Measurements from ENCODE around the gene C16orf46. TPM values are rescaled to one million over a fixed set of nuclear protein-coding genes. Genes with fewer than 3 reads are reported as not detected.

Gene C16orf46
- total RNA-seq, 2 donors from 2014 or later = 0.54 TPM; not detected in 1

DNA sequence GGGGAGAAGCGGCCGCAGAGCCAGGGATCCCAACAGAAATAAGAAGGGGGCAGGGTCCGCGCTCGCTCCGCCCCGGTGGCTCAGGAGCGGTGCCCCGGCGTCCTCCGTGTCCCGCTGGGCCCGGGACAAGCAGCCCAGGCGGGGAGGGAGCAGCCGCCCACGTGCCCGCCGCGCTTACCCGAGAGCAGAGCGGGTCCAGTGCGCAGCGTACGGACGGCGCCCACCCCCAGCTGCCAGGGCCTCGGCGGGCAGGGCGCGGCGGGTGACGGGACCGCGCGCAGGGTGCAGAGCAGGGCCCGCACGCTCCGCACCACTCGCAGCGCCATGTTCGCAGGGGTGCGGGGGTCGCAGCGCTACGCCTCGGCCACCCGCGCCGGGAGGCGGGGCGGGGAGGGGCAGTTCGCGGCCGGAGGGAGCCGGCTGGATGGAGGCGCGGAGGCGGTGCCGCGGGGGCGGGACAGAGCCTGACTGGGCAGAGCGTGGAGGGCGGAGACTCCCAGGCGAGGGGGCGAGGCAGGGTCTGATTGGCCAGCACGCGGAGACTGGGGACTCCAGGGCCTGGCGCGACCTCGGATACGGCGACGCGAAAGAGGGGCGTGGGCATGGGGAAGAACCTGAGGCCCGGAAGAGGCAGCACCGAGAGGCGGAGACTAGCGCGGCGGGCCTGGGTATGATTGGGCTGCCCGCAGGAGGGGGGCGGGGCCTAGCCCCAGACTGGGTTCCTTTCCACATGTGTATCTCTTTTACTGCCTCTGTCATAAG is 19.1 kb upstream of the C16orf46 start, which contains the start of gene GCSH:
TSS of gene GCSH (minus strand) at position 443 of the 762 bp plus-strand sequence. CDS start at position 326, 117 bp downstream.
- Mint-ChIP-seq H3K27me3 (no peaks in the 10 kb centered on the region), H3K4me3 (peak within 1 kb of the TSS; percentile 68), H3K4me1 (peaks cover 6% of the 10 kb centered on the region), H3K36me3 (ENCODE audit: low read depth) (no peaks in the 10 kb centered on the region), H3K27ac (peak within 1 kb of the TSS; percentile 15), H3K9me3 (peaks cover 5% of the 10 kb centered on the region)
- ATAC-seq (replicated peaks) = peak; percentile 99

DNA sequence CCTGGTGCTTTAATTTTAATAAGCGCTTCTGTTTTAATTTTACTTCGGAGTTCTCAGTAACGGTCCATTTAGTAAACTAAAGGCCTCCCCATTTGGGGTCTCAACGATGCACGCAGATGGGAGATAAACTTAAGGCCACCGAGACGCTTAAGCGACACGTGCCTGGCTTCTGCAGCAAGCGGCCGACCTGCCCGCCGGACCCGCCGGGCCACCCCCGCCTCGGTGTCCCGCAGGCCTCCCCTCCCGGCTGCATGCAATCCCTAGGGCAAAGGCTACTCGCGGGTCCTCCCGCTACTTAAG is 18.6 kb upstream of the C16orf46 start:
- Mint-ChIP-seq H3K36me3 (ENCODE audit: low read depth) (no peaks in the 10 kb centered on the region), H3K27ac (no peak overlapping the region), H3K27me3 (no peaks in the 10 kb centered on the region), H3K4me1 (peaks cover 6% of the 10 kb centered on the region), H3K9me3 (peaks cover 5% of the 10 kb centered on the region), H3K4me3 (peak overlapping the region; percentile 68)
- ATAC-seq (replicated peaks) = no peak

DNA sequence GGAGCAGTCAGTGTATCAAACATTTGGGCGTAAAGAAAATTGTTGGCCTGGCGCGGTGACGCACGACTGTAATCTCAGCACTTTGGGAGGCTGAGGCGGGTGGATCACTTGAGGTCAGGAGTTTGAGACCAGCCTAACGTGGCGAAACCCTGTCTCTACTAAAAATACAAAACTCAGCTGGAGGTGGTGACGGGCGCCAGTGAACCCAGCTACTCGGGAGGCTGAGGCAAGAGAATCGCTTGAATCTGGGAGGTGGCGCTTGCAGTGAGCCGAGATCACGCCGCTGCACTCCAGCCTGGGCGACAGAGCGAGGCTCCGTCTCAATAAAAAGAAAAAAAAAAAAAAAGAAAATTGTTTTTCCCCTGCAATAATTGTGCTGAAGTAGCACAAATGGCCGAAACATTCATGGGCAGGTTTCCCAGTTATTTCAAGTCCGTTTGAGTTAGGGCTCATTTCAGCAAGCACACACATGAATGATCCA is 17.8 kb upstream of the C16orf46 start:
- Mint-ChIP-seq H3K9me3 (peaks cover 5% of the 10 kb centered on the region), H3K27me3 (no peaks in the 10 kb centered on the region), H3K36me3 (ENCODE audit: low read depth) (no peaks in the 10 kb centered on the region), H3K27ac (no peak overlapping the region), H3K4me1 (peaks cover 6% of the 10 kb centered on the region), H3K4me3 (peak overlapping the region; percentile 68)
- no peak for ATAC-seq (replicated peaks)

DNA sequence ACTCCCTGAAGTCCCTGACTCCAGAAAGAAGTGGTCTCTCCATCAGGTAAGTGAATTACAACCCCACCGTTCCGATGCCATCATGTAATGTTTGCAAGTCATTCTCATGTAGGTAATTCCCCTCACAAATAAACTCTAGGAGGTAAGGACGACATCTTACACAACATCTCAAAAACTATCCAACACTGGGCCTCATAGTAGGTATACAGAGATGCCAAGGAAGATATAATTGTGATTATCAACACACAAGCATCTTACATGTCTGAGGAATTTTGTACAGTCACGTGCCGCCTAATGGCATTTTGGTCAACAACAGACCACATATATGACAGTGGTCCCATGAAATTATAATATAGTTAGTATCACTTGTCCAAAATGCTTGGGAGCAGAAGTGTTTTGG is 11.8 kb upstream of the C16orf46 start:
- Mint-ChIP-seq H3K4me3 (no peak overlapping the region), H3K4me1 (no peaks in the 10 kb centered on the region), H3K36me3 (ENCODE audit: low read depth) (no peaks in the 10 kb centered on the region), H3K27ac (no peak overlapping the region), H3K27me3 (no peaks in the 10 kb centered on the region), H3K9me3 (no peaks in the 10 kb centered on the region)
- no peak for ATAC-seq (replicated peaks)

DNA sequence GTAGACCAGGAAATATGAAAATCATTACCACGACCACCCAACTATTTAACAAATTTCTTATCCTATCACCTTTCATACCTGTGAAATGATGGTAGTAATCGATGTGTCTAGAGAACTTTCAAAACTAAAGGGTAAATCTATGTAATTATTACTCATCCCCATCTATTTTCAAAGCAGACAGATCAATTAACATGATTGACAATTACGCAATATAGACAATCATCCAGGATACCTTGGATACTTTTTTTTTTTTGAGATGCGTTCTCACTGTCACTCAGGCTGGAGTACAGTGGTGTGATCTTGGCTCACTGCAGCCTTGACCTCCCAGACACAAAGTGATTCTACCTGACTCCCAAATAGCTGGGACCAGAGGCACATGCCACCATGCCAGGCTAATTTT is 4.0 kb upstream of the C16orf46 start:
- Mint-ChIP-seq H3K36me3 (ENCODE audit: low read depth) (no peaks in the 10 kb centered on the region), H3K27ac (no peak overlapping the region), H3K4me1 (no peaks in the 10 kb centered on the region), H3K9me3 (no peaks in the 10 kb centered on the region), H3K4me3 (no peak overlapping the region), H3K27me3 (no peaks in the 10 kb centered on the region)
- no peak for ATAC-seq (replicated peaks)

DNA sequence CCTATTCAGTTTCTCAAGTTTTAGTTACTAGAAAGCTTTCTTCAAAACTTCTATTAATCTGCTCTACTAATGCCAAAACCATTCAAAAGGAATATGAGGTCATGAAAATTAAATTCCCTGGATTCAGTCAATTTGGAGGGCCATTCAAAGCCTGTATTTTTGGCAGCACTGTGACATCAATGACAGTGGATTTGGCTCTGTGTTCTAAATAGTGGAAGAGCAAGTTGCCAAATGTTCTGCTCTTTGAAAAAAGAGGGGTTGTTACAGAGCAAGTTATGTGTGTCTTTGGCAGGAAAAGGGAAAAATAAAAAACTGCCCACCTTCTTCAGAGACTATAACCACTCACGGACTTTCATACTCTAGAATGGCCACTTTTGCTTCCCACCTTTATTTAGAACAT is 3.2 kb upstream of the C16orf46 start:
- Mint-ChIP-seq H3K9me3 (no peaks in the 10 kb centered on the region), H3K4me1 (no peaks in the 10 kb centered on the region), H3K4me3 (no peak overlapping the region), H3K36me3 (ENCODE audit: low read depth) (no peaks in the 10 kb centered on the region), H3K27me3 (no peaks in the 10 kb centered on the region), H3K27ac (no peak overlapping the region)
- ATAC-seq (replicated peaks) = no peak

DNA sequence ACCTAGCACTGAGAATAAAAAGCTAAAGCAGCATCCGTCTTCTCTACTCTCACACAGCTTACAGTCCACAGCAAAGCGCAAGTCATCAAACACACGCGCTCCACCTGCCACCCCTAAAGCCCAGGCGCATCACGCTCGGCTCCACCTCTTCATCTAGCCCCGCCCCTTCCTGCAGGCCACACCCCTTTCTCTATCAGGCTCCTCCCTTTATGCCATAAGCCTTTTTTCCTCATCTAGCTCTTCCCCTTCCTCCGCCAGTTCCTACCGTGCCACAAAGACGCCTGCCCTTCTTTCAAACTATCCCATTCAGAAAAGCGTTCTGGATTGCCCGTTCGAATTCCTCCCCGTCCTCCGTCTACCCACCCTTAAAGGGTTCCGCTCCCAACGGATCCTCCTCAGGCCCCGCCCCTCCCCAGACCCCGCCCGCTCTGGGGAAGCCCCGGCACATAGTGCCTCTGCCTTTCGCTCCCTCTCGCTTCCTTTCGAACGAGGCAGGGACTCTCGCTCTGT is 417 bp downstream of the C16orf46 start:
- Mint-ChIP-seq H3K4me3 (no peak overlapping the region), H3K9me3 (no peaks in the 10 kb centered on the region), H3K36me3 (ENCODE audit: low read depth) (no peaks in the 10 kb centered on the region), H3K4me1 (no peaks in the 10 kb centered on the region), H3K27ac (no peak overlapping the region), H3K27me3 (no peaks in the 10 kb centered on the region)
- peak; percentile 87 for ATAC-seq (replicated peaks)

DNA sequence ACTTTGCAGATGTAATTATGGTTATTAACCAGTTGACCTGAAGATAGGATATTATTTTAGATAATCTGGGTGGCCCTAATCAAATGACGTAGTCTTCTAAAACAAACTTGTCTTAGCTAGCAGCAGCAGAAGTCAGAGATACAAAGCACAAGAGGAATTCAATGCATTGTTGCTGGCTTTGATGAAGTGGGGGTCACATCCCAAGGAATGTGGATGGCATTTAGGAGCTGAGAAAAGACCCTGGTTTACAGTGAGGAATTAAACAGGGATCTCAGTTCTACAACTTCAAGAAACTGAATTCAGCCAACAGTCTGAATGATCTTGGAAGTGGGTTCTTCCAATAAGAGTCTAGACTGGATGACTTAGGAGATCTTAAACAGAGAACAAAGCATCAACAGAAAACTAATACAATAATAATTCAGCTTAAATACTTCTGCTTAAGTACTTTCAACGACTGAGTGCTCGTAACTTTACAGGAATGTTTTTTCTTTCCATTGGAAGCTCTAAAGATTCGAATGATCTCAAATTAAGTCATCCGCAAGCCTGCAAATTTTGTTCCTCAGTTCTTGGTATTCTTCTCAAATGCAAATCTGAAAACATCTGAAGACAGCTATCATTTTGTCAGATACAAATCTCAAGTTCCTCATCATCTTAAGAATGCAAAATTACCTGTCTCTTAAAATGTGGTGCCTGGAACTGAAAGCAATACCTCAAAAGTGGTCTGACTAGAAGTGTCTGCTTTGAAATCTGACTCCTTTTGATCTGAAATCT is 3.3 kb downstream of the C16orf46 start:
- Mint-ChIP-seq H3K4me3 (no peak overlapping the region), H3K27ac (no peak overlapping the region), H3K9me3 (no peaks in the 10 kb centered on the region), H3K4me1 (no peaks in the 10 kb centered on the region), H3K27me3 (peaks cover 3% of the 10 kb centered on the region), H3K36me3 (ENCODE audit: low read depth) (no peaks in the 10 kb centered on the region)
- ATAC-seq (replicated peaks) = no peak

DNA sequence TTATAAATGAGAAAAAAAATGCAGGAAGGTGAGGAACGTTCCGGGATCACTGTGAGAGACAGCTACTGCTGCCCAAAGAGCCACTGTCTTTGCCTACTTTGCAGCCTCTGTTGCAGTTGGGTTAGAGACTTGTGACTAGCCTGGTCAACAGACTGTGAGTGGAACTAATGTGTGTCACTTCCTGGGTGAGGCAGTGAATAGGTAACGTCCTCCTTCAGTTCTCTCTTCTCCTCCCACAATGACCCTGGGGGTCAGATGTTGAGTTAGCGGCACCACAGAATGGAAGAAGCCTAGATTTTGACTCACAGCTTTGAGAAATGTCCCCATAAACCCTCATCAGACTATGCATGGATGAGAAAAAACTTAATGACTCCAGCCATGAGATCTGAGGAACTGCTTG is 5.2 kb downstream of the C16orf46 start:
- no peak overlapping the region for H3K4me3 Mint-ChIP-seq
- H3K4me1 Mint-ChIP-seq = no peaks in the 10 kb centered on the region
- ATAC-seq (replicated peaks) = no peak
- no peaks in the 10 kb centered on the region for H3K36me3 Mint-ChIP-seq (ENCODE audit: low read depth)
- H3K27me3 Mint-ChIP-seq = peaks cover 3% of the 10 kb centered on the region
- H3K9me3 Mint-ChIP-seq = no peaks in the 10 kb centered on the region
- H3K27ac Mint-ChIP-seq = no peak overlapping the region

DNA sequence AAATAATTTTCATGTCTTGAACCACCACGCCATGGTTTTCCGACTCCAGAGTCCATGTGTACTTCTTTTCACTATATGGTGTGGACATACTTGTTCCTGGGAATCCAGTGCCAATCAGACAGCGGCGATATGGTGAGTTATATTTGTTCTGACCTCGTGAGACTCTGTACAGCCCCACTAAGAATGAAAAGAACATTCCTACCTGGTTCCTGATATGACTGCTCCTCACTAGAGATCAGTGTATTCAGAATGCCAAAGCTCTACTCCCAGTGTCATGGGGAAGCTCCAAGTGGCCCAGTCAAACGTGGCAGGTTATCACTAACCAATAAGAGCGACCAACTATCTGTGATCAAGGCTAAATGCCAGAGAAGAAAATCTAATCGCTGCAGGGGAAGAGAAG is 6.1 kb downstream of the C16orf46 start:
- Mint-ChIP-seq H3K36me3 (ENCODE audit: low read depth) (no peaks in the 10 kb centered on the region), H3K4me3 (no peak overlapping the region)
- ATAC-seq (replicated peaks) = no peak

DNA sequence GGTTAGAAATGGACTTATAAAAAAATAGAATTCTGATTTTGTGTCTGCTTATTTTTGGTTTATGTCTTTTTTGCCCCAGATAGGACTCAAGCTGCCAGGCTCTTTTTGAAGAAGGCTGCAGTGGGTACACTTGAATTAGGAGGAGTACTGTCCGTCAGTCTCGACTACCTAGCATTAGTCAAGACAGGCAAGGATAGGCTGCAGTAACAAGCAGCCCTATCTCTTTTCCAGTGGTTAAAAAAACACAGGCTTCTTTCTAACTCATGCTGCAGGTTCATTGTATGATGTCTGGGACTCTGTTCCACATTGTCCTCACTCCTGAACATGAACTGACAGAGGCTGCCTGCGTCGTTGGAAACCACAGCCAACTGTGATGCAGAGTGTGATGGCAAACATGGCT is 8.0 kb downstream of the C16orf46 start:
- Mint-ChIP-seq H3K4me3 (no peak overlapping the region), H3K9me3 (no peaks in the 10 kb centered on the region), H3K36me3 (ENCODE audit: low read depth) (no peaks in the 10 kb centered on the region), H3K4me1 (no peaks in the 10 kb centered on the region), H3K27me3 (peaks cover 3% of the 10 kb centered on the region), H3K27ac (no peak overlapping the region)
- ATAC-seq (replicated peaks) = no peak

More for the DNA sequence above, 6.1 kb downstream of the C16orf46 start:
- no peaks in the 10 kb centered on the region for H3K4me1 Mint-ChIP-seq
- H3K27me3 Mint-ChIP-seq = peaks cover 3% of the 10 kb centered on the region
- H3K9me3 Mint-ChIP-seq = no peaks in the 10 kb centered on the region
- no peak overlapping the region for H3K27ac Mint-ChIP-seq

DNA sequence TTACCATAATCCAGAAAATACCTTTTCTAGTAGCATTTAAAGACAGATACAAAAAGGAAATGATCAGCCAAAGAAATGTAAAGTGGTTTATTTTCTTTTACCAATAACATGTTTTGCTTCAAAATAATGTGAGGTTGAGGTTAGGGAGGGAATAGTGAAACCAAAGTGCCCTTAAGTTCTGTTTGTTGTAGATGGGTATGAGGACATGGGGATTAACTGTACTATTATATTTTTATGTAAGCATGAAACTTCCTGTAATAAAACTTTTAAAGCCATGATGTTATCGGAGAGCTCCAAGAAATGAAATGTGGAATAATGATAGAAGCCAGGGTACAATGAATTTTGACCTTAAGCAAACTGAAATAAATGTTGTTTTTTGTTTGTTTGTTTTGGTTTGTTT is 9.9 kb downstream of the C16orf46 start:
- Mint-ChIP-seq H3K36me3 (ENCODE audit: low read depth) (no peaks in the 10 kb centered on the region), H3K27ac (peak overlapping the region; percentile 24), H3K4me1 (no peaks in the 10 kb centered on the region), H3K27me3 (peaks cover 3% of the 10 kb centered on the region), H3K9me3 (no peaks in the 10 kb centered on the region), H3K4me3 (no peak overlapping the region)
- ATAC-seq (replicated peaks) = no peak

DNA sequence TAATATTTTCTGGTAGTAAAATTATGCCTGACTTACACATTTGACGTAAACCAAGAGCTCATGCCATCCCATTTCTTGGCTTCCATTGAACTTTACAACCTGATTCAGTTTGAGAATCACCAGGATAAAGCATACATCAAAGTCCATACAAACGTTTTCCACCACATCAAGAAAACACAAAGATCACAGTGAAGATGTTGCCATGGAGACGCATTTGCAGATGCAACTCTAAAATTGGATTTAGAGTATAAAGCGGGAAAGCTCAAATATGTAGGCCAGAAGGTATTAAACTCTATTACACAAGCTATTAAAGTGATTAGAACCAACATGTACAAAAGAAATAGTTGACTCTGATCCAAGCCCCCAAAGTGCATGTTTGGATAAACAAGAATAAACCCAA is 10.4 kb downstream of the C16orf46 start:
- H3K4me3 Mint-ChIP-seq = no peak overlapping the region
- no peak for ATAC-seq (replicated peaks)
- H3K27ac Mint-ChIP-seq = peak overlapping the region; percentile 24
- no peaks in the 10 kb centered on the region for H3K9me3 Mint-ChIP-seq
- peaks cover 3% of the 10 kb centered on the region for H3K27me3 Mint-ChIP-seq
- no peaks in the 10 kb centered on the region for H3K36me3 Mint-ChIP-seq (ENCODE audit: low read depth)
- H3K4me1 Mint-ChIP-seq = no peaks in the 10 kb centered on the region

DNA sequence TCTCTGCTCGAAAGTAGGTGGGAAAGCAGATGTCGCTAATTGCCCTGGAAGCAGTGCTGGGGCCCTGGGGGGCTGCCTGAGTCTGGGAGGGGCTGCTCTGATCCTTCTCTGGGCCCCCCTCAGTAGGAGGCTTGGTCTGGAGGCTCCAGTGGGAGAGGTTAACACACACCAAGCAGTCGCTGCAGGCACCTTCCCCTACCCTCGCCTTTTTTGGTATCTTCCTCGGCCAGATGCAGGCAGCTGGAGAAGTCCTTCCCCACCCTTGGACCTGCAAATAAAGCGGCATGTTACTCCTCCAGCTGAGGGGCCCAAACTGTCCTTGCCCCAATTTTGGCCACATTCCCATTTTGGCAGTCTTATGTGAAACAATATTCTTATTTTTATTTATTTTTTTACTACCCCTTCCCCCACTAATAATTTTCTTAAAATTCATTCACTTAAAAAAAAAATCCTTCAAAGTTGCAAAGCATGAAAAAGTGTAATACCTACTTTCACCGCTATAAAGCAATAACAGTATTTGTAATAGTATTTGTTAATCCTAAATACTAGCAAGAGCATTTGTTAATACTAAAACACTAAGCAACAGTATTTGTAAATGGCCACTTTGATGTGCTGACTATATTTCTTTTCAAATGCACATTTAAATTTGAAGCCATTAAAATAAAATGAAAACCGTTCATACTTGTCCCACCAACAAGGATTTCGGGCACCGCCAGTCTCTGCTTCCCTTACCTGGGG is 15.0 kb downstream of the C16orf46 start:
- no peak overlapping the region for H3K27ac Mint-ChIP-seq
- H3K36me3 Mint-ChIP-seq (ENCODE audit: low read depth) = no peaks in the 10 kb centered on the region
- H3K4me3 Mint-ChIP-seq = no peak overlapping the region
- H3K9me3 Mint-ChIP-seq = no peaks in the 10 kb centered on the region
- no peaks in the 10 kb centered on the region for H3K4me1 Mint-ChIP-seq
- no peaks in the 10 kb centered on the region for H3K27me3 Mint-ChIP-seq
- ATAC-seq (replicated peaks) = no peak

Data from activated T-helper 17 cell treated with anti-CD3 and anti-CD28 coated beads, Interleukin-2, amount 50 U/mL, for 72 hours (primary cell).